Ascending aorta (tissue), 2 donors: ENCODE results near the gene CEP97. TPM values are rescaled to one million over a fixed set of nuclear protein-coding genes. Genes with fewer than 3 reads are reported as not detected.

Source experiments
- DNase-seq, 2 donors: peaks; one replicate each; pipeline ENCODE4 v3.0.0-alpha.2; 2019; ENCODE audit warnings: low spot score in 2 of 2
- H3K27ac ChIP-seq, 2 donors: fragments of 200-600 bp; sonication (generic); one replicate each; pipeline ENCODE4 v1.5.1; 2016 to 2017; ENCODE audit warnings: mild to moderate bottlenecking in 1 of 2
- H3K27me3 ChIP-seq: fragments of 200-600 bp; sonication (generic); one replicate; pipeline ENCODE4 v1.5.1; 2017
- H3K36me3 ChIP-seq, 2 donors: fragments of 200-600 bp; sonication (generic); one replicate each; pipeline ENCODE4 v1.5.1; 2016
- H3K4me1 ChIP-seq, 2 donors: fragments of 200-600 bp; sonication (generic); one replicate each; pipeline ENCODE4 v1.5.1; 2016 to 2017; ENCODE audit warnings: mild to moderate bottlenecking in 1 of 2
- H3K4me3 ChIP-seq, 2 donors: fragments of 200-600 bp; sonication (generic); one replicate each; pipeline ENCODE4 v1.5.1; 2016 to 2017; ENCODE audit warnings: mild to moderate bottlenecking in 1 of 2
- H3K9me3 ChIP-seq, 2 donors: fragments of 200-600 bp; sonication (generic); one replicate each; pipeline ENCODE4 v1.5.1; 2016
- CTCF ChIP-seq, 3 experiments: fragments of 200-600 bp in 2 of 3; fragments of 450-650 bp in 1 of 3; sonication (generic) in 2 of 3; IDR thresholded peaks; one replicate each; pipeline ENCODE4 v1.5.1; 2016 to 2019; ENCODE audit warnings: antibody characterized with exemption in 3 of 3, mild to moderate bottlenecking in 1 of 3, moderate library complexity in 1 of 3
- intact Hi-C: fragments of 100-400 bp; cut with DNase I; formaldehyde crosslinking; loops from one replicate; pipeline ENCODE4 v1.15.1; 2023
- total RNA-seq: library from RNA; depleted of rRNA; stranded (reverse); fragments of >200 nt; gene quantifications from one replicate; pipeline ENCODE4 v1.1.0, GENCODE V29; 2016

The CEP97 gene
- total RNA-seq, 1 donor from 2014 or later = 1.3 TPM

- Histone ChIP-seq H3K27ac (no peak overlapping the region), H3K9me3 (no peaks in the 10 kb centered on the region), H3K36me3 (peaks cover 0 to 6% of the 10 kb centered on the region in 2 donors), H3K4me3 (no peak overlapping the region), H3K27me3 (no peaks in the 10 kb centered on the region), H3K4me1 (peaks cover 0 to 14% of the 10 kb centered on the region in 2 donors)
- TF ChIP-seq CTCF (IDR thresholded peaks at IDR 0.05) = no peak
- intact Hi-C loops = loop anchor here (5.0 kb wide), 1 partner anchor 35 kb away; the partner anchor contains the start of gene NFKBIZ
- no peak for DNase-seq
Observed at GRCh38 chr3:101811875-101812274, 87.5 kb downstream of the CEP97 start.

GRCh38 chr3:101812895-101813294 is 88.5 kb downstream of the CEP97 start:
- H3K4me1 ChIP-seq = peaks cover 0 to 14% of the 10 kb centered on the region in 2 donors
- H3K27ac ChIP-seq = no peak overlapping the region
- no peak overlapping the region for H3K4me3 ChIP-seq
- DNase-seq = no peak
- TF ChIP-seq CTCF (IDR thresholded peaks at IDR 0.05) = no peak
- H3K36me3 ChIP-seq = peaks cover 6 to 11% of the 10 kb centered on the region in 2 donors
- H3K27me3 ChIP-seq = no peaks in the 10 kb centered on the region
- intact Hi-C loops = loop anchor here (1.0 to 5.0 kb wide), 2 partner anchors 34 to 412 kb away; partner anchors contain the start of gene NFKBIZ
- H3K9me3 ChIP-seq = no peaks in the 10 kb centered on the region

GRCh38 chr3:101813817-101814440 is 89.5 kb downstream of the CEP97 start:
- H3K36me3 ChIP-seq = peaks cover 10 to 15% of the 10 kb centered on the region in 2 donors
- no peak for DNase-seq
- H3K4me1 ChIP-seq = peaks cover 0 to 13% of the 10 kb centered on the region in 2 donors
- H3K4me3 ChIP-seq = no peak overlapping the region
- no peaks in the 10 kb centered on the region for H3K9me3 ChIP-seq
- intact Hi-C loops = loop anchor here (1.0 to 5.0 kb wide), 2 partner anchors 33 to 411 kb away; partner anchors contain the start of gene NFKBIZ
- H3K27me3 ChIP-seq = no peaks in the 10 kb centered on the region
- peak; percentile 52 to 63 (median 56) for TF ChIP-seq CTCF (IDR thresholded peaks at IDR 0.05)
- no peak overlapping the region for H3K27ac ChIP-seq

- Histone ChIP-seq H3K36me3 (peaks cover 10 to 15% of the 10 kb centered on the region in 2 donors), H3K9me3 (no peaks in the 10 kb centered on the region), H3K4me3 (no peak overlapping the region), H3K27ac (no peak overlapping the region), H3K4me1 (peaks cover 0 to 5% of the 10 kb centered on the region in 2 donors), H3K27me3 (no peaks in the 10 kb centered on the region)
- intact Hi-C loops = loop anchor here (5.0 kb wide), 1 partner anchor 32 kb away; the partner anchor contains the start of gene NFKBIZ
- no peak for TF ChIP-seq CTCF (IDR thresholded peaks at IDR 0.05)
- no peak for DNase-seq
Observed at GRCh38 chr3:101814835-101815234, 90.4 kb downstream of the CEP97 start.

GRCh38 chr3:101816215-101817149 is 92.1 kb downstream of the CEP97 start:
- Histone ChIP-seq H3K4me3 (no peak overlapping the region), H3K4me1 (peaks cover 0 to 4% of the 10 kb centered on the region in 2 donors), H3K9me3 (no peaks in the 10 kb centered on the region), H3K27me3 (no peaks in the 10 kb centered on the region), H3K27ac (no peak overlapping the region), H3K36me3 (peaks cover 13 to 17% of the 10 kb centered on the region in 2 donors)
- no peak for DNase-seq
- TF ChIP-seq CTCF (IDR thresholded peaks at IDR 0.05) = no peak
- intact Hi-C loops = no loop called here
